Measurements from ENCODE around the gene MCM5.

MCM5 gene

DNA sequence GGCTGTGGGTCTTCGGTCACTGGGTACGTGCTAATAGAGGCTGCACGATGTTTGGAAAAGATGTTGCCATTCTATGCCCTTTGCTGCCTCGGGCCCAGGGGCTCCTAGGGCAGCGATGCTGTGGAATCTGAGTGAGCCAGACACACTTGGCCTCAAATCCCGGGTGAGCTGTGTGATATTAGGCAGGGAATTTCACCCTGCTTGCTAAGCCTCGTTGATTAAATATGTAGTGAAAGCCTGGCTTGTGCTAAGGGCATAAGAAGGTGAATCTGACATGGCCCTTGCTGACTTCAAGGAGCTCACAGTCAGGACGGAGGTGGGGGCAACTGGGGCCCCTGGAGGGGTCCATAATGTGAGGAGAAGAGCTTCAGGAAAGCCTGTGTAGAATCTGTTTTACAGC, 24.4 kb upstream of the MCM5 start:
- Histone ChIP-seq H3K9me2 (replicated peaks; ENCODE audit: control insufficient read depth, low read length) (no peaks in the 10 kb centered on the region), H3K4me1 (ENCODE audit: control insufficient read depth, low read length) (peaks cover 19% of the 10 kb centered on the region), H3F3A (ENCODE audit: control insufficient read depth, insufficient read depth) (peaks cover 3% of the 10 kb centered on the region; the same call in 1 of the 2 replicates), H3K79me2 (ENCODE audit: control insufficient read depth, low read length) (no peaks in the 10 kb centered on the region), H3K36me3 (ENCODE audit: control insufficient read depth, low read length) (no peaks in the 10 kb centered on the region), H3K9me3 (ENCODE audit: control insufficient read depth, insufficient read depth, low read length) (no peaks in the 10 kb centered on the region), H3K4me2 (ENCODE audit: low read length) (no peak overlapping the region), H4K20me1 (ENCODE audit: control insufficient read depth, insufficient read depth, low read depth, low read length) (no peaks in the 10 kb centered on the region), H3K4me3 (ENCODE audit: low read length) (no peak overlapping the region), H3K27ac (ENCODE audit: low read depth, low read length) (no peak overlapping the region), H3K27me3 (ENCODE audit: control insufficient read depth, low read length) (peaks cover 6% of the 10 kb centered on the region)
- no peak for TF ChIP-seq EZH2phosphoT487 (IDR thresholded peaks at IDR 0.05; ENCODE audit: borderline replicate concordance, low read length)
- TF ChIP-seq, protein P1, sequence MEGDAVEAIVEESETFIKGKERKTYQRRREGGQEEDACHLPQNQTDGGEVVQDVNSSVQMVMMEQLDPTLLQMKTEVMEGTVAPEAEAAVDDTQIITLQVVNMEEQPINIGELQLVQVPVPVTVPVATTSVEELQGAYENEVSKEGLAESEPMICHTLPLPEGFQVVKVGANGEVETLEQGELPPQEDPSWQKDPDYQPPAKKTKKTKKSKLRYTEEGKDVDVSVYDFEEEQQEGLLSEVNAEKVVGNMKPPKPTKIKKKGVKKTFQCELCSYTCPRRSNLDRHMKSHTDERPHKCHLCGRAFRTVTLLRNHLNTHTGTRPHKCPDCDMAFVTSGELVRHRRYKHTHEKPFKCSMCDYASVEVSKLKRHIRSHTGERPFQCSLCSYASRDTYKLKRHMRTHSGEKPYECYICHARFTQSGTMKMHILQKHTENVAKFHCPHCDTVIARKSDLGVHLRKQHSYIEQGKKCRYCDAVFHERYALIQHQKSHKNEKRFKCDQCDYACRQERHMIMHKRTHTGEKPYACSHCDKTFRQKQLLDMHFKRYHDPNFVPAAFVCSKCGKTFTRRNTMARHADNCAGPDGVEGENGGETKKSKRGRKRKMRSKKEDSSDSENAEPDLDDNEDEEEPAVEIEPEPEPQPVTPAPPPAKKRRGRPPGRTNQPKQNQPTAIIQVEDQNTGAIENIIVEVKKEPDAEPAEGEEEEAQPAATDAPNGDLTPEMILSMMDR (IDR thresholded peaks at IDR 0.05; ENCODE audit: low read depth, low read length, poor library complexity, severe bottlenecking), result no peak

DNA sequence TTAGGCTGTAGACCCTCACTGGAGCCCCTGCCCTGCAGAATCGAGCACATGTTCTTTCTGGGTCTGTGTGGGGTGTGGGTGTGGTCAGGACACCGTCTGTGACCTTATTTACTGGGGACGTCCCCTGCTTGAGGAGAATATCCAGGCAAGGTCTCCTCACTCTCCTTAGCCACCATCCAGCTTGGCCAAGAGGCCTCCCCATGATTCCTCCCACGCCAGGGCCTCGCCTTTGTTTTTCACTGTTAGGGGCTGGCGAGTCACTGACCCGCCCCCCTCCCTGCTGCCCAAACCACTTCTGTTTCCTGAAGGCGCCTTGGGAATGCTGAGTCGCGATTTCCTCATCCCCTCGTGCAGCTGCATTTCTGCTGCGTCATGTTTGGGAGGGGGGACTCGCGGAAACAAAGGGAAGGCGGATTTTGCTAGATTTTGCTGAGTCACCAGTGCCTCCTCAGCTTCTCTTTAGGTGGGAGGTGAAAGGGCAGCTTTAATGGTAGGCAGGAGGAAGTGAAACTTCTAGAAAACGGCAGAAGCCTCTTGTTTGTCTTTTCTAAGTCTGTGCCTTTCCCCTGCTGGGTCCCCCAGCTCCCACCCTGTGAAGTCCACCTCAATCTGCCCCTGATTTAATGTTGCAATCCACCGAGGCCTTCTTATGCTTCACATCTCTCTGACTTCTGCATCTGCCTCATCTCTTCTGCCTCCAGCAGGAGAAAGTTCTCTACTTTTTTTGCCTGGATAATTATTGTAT, 23.0 kb upstream of the MCM5 start:
- Histone ChIP-seq H3K27ac (ENCODE audit: low read depth, low read length) (peak overlapping the region; percentile 47), H3F3A (ENCODE audit: control insufficient read depth, insufficient read depth) (peaks cover 3% of the 10 kb centered on the region; the same call in 1 of the 2 replicates), H3K4me3 (ENCODE audit: low read length) (peak overlapping the region; percentile 49), H3K9me2 (replicated peaks; ENCODE audit: control insufficient read depth, low read length) (no peaks in the 10 kb centered on the region), H3K79me2 (ENCODE audit: control insufficient read depth, low read length) (no peaks in the 10 kb centered on the region), H4K20me1 (ENCODE audit: control insufficient read depth, insufficient read depth, low read depth, low read length) (no peaks in the 10 kb centered on the region), H3K36me3 (ENCODE audit: control insufficient read depth, low read length) (no peaks in the 10 kb centered on the region), H3K4me2 (ENCODE audit: low read length) (peak overlapping the region; percentile 72), H3K4me1 (ENCODE audit: control insufficient read depth, low read length) (peaks cover 26% of the 10 kb centered on the region), H3K27me3 (ENCODE audit: control insufficient read depth, low read length) (peaks cover 19% of the 10 kb centered on the region), H3K9me3 (ENCODE audit: control insufficient read depth, insufficient read depth, low read length) (no peaks in the 10 kb centered on the region)
- TF ChIP-seq, protein P1 (IDR thresholded peaks at IDR 0.05; ENCODE audit: low read depth, low read length, poor library complexity, severe bottlenecking), result no peak
- no peak for TF ChIP-seq EZH2phosphoT487 (IDR thresholded peaks at IDR 0.05; ENCODE audit: borderline replicate concordance, low read length)

DNA sequence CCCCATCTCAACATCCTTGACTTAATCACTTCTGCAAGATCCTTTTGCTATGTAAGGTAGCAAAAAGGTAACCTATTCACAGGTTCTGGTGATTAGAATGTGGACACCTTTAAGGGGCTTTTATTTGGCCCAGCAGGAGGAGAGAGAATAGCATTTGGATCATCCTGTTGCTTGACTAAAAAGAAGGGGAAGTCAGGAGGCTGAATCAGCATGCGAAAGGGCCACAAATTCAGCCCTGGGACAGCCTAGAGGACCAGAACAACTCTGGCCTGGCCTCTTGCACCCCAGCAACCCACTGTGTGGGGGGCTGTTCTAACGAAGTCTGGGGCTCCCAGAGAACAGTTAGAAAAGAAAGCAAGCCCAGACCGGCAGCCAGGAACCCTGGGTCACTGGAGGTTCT, 22.2 kb upstream of the MCM5 start:
- Histone ChIP-seq H3K9me3 (ENCODE audit: control insufficient read depth, insufficient read depth, low read length) (no peaks in the 10 kb centered on the region), H3K27me3 (ENCODE audit: control insufficient read depth, low read length) (peaks cover 22% of the 10 kb centered on the region), H3K4me2 (ENCODE audit: low read length) (peak overlapping the region; percentile 72), H3K36me3 (ENCODE audit: control insufficient read depth, low read length) (no peaks in the 10 kb centered on the region), H4K20me1 (ENCODE audit: control insufficient read depth, insufficient read depth, low read depth, low read length) (no peaks in the 10 kb centered on the region), H3F3A (ENCODE audit: control insufficient read depth, insufficient read depth) (peaks cover 3% of the 10 kb centered on the region; the same call in 1 of the 2 replicates), H3K9me2 (replicated peaks; ENCODE audit: control insufficient read depth, low read length) (no peaks in the 10 kb centered on the region), H3K4me1 (ENCODE audit: control insufficient read depth, low read length) (peaks cover 26% of the 10 kb centered on the region), H3K27ac (ENCODE audit: low read depth, low read length) (peak overlapping the region; percentile 47; the same call in 1 of the 2 replicates), H3K79me2 (ENCODE audit: control insufficient read depth, low read length) (no peaks in the 10 kb centered on the region), H3K4me3 (ENCODE audit: low read length) (peak overlapping the region; percentile 49)
- no peak for TF ChIP-seq EZH2phosphoT487 (IDR thresholded peaks at IDR 0.05; ENCODE audit: borderline replicate concordance, low read length)
- TF ChIP-seq, protein P1 (IDR thresholded peaks at IDR 0.05; ENCODE audit: low read depth, low read length, poor library complexity, severe bottlenecking), result no peak
